Measurements from ENCODE around the gene ABHD17A.
A peak's percentile ranks its signal among the peaks of the same experiment; 100 is the strongest.

ABHD17A gene

DNA sequence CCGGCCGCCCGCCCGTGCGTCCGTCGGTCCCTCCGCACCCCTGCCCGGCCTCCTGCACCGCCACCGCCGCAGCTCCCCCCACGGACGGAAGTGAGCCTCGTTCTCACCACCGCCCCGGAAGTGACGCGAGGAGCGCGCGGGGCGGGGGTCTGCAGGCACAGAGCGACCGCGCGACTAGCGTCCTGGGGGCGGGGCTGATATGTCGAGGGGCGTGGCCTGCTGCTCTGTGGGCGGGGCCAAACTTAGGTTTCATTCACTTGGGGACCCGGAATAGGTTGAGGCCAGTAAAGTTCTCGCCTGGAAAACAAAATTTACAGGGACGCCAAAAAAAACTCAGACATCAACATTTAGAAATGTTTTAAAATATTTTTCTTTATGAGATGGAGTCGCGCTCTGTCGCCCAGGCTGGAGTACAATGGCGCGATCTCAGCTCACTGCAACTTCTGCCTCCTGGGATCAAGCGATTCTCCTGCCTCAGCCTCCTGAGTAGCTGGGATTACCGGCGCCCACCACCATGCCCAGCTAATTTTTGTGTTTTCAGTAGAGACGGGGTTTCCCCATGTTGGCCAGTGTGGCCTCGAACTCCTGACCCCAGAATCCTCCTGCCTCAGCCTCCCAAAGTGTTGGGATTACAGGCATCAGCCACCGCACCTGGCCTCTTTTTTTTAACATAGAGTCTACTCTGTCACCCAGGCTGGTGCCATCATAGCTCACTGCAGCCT, at the start of gene ABHD17A:
ABHD17A (minus strand) TSS at position 99 of the 722 bp plus-strand sequence. CDS start 3,930 bp downstream, outside the sequence.
- peak; percentile 55 for DNase-seq (ENCODE audit: low read depth, low spot score)

DNA sequence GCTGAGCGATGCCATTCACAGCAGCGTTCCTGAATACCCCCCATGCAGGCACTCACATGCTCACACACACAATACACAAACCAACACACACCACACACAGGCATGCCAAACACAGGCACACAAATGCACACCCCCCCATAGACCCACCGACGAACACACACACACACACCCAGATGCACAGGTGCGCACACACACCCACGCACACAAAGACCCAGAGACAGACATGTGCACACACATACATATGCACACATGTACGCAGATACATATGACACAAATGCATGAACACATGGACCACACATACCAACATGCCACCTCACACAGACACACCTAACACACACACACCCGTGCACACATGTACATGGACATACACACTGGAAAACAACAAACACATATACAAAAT, 48.6 kb upstream of the ABHD17A start:
- DNase-seq (ENCODE audit: low read depth, low spot score) = no peak

DNA sequence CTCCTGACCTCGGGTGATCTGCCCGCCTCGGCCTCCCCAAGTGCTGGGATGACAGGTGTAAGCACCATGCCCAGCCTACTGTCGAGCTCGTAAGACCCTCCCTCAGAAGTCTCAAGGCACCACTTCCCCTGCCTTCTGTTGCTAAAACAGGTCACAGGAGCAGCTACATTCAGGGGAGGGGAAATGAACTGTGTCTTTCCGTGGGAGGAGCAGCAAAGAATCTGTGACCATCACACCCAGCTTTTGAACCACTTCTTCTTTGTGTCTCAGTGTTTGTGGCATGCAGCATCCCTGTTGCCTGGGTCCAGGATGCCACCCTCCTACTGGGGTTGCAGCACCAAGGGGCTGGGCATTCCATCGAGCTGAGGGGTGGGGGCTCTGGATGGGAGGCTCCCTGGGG, 47.9 kb upstream of the ABHD17A start:
- no peak for DNase-seq (ENCODE audit: low read depth, low spot score)

DNA sequence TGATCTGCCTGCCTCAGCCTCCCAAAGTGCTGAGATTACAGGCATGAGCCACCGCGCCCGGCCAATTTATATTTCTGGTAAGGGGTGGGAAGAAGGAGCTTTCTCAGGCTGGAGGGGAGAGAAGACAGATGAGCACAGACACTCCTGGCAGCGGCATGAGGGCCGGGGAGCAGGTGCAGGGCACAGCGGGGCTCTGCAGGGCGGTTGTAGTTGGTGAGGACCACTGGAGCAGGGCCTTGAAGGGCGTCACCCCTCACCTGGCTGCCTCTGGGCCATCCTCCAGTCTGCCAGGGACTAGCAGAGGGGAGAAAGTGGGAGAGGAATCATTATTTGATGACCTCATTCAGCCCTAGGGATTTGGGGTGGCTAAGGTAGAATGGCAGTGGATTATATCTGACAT, 47.1 kb upstream of the ABHD17A start:
- no peak for DNase-seq (ENCODE audit: low read depth, low spot score)

DNA sequence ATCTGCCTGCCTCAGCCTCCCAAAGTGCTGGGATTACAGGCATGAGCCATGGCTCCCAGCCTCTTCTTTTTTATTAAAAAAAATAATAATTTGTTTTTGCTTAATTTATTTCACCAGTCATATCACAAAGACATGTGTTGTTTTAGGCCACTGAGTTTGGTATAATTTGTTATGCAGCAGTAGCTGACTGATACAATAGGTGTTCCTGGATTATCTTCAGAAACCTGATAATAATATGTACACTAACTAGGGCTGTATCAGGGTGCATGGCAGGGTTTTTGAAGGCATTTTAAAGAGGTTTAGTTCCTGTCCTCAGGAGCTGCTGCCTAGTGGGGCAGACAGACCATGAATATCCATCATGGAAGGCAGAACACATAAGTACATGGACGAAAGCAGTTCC, 46.1 kb upstream of the ABHD17A start:
- DNase-seq (ENCODE audit: low read depth, low spot score) = no peak

DNA sequence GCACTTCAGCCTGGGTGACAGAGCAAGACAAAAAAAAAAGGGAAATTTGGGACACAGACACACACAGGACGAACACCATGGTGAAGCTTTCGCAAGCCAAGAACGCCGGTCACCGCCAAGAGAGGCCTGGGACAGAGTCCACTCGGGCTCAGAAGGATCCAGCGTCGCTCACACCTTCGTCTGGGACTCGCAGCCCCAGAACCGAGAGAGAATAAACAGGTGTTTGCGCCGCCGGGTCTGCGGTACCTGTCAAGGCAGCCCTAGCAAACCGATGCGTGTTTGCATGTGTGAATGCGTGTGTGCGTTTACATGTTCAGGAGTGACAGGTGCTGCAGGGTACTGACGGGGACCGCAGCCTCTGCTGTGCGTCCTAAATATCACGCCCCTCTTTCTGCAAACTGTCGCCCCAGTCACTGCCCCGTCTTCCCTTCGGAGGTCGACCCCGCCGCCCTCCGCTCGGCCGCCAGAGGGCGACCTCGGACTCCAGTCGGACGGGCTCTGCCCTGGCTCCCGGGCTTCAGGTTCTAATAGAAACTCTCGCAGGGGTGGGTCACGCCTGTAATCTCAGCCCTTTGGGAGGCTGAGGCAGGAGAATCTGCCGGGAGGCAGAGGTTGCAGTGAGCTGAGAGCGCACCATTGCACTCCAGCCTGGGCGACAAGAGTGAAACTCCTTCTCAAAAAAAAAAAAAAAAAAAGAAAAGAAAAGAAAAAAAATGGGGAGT, 43.9 kb upstream of the ABHD17A start:
- no peak for DNase-seq (ENCODE audit: low read depth, low spot score)

DNA sequence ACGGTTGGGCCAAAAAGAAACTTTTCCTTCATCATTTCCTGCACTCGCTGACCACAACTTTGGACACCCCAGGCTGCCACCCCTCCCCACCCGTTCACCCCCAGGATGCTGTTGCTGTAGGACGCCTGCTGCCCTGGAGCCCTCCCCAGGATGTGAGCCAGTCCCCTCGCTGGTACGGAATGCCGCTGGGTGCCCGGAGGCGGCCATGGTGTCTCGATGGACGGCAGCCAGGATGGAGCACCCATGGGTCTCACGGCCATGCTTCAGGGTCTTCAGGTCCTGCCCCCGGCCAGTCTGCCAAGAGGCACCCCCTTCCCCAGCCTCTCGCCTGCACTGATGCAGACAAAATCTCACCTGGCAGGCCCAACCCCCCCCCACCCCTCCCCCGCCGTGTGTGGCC, 40.2 kb upstream of the ABHD17A start:
- no peak for DNase-seq (ENCODE audit: low read depth, low spot score)

DNA sequence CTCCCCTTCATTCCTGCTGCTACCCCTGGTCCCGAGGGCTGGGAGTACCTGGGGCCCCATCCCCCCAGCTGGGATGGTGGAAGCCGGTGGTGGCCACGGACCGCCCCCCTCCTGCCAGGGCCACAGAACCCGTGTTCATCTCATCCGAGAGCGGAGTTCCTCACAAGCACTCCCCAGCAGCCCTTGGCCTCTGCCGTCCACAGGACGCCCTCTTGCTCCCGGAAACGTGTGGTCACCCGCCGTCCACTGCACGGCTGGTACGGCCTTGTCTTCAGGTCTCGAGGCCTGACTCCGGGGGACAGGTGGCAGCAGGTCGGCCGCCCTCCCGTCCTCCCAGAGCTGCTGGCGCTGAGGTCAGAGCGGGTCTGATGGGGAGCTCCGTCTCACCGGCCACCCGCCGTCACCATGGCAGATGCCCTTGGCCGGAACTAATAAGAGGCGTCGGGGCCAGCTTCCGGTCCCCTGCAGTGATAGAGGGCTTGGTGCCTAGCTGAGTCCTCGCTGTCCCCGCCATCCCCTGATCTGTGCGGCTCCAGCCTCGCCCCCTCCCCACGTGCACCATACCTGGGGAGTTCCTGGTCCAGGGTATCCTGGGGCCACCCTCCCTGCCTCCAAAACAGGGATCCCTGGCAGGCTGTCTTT, 39.1 kb upstream of the ABHD17A start:
- DNase-seq (ENCODE audit: low read depth, low spot score) = no peak

DNA sequence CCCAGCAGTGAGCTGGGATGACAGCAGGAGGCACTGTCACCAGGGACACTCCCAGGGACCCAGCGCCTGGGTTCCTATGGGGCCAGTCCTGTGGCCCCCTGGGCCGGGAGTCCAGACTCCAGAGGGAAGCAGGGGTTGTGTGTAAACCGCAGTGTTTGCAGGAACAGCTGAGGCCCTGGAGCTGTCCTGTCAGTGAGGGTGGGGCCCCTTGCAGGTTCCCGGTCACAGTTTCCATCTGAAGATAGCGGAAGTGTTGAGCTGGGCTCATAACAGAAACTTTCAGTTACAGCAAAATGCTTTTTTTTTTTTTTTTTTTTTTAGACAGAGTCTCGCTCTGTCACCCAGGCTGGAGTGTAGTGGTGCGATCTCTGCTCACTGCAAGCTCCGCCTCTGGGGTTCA, 38.0 kb upstream of the ABHD17A start:
- DNase-seq (ENCODE audit: low read depth, low spot score) = no peak

DNA sequence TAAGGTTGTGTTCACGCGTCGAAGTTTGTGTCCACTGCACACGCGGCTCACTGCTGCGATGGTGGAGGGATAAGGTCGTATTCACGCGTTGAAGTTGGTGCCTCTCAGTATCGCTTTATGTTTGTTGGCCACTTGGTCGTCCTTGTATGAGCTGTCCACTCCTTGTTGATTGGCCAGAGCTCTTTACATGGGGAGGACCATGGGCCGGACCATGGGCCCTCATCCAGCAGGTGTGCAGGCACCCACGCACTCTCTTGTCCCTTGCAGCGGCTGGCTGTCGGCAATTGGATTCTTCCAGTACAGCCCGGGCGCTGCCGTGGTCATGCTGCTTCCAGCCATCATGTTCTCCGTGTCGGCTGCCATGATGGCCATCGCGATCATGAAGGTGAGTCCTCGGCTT, 37.5 kb upstream of the ABHD17A start:
- no peak for DNase-seq (ENCODE audit: low read depth, low spot score)

DNA sequence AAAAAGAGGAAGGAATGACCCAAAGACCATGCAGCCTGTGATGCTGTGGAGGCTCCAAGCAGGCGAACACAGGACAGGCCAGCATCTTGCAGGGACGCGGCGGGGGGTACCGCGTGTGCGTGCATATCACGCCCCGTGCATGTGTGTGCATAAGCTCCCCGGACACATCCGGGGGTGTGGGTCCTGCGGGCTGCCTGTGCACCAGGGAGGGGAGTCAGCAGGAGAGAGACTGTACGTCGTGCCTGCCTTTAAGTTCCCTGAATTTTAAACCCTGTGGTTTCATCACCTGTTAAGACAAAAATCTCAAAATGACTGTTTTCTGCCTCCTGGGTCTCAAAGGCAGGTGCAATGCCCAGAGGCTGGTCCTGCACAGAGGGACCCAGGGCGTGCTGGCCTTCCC, 36.5 kb upstream of the ABHD17A start:
- no peak for DNase-seq (ENCODE audit: low read depth, low spot score)

DNA sequence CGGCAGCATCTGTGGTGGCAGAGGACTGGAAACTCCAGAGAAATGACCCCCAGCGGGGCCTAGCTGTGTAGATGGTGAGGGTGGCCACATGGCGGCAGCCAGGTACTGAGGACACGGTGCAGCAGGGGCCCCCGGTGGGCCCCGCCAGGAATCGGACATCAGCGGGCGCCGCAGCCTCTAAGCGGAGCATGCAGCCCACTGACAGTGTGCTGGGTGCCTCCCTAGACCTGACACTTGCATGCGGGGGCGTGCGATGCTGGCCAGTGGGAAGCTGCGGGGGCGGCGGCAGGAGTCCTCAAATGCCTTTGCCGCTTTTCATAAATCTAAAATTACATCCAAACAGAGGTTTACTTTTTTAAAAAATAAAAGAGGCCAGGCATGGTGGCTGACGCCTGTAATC, 36.0 kb upstream of the ABHD17A start:
- no peak for DNase-seq (ENCODE audit: low read depth, low spot score)

DNA sequence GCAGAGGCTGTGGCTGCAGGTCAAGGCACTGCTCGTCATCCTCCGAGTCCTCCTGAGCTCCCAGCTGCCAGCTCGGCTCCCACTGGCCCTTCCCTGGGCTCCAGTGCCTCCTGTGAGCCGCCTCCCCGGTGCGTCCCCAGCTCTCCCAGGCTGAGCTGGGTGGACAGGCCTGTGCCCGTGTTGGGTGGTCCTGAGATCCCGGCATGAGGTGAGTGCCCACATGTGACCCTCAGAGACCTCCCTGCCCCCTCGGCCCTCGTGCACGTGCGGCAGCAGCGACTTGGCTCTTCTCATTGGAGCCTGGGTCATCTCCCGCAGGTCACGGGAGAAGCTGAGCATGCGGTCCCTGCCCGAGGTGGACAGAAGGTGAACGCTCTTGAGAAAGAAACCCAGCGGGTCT, 35.3 kb upstream of the ABHD17A start:
- DNase-seq (ENCODE audit: low read depth, low spot score) = no peak

DNA sequence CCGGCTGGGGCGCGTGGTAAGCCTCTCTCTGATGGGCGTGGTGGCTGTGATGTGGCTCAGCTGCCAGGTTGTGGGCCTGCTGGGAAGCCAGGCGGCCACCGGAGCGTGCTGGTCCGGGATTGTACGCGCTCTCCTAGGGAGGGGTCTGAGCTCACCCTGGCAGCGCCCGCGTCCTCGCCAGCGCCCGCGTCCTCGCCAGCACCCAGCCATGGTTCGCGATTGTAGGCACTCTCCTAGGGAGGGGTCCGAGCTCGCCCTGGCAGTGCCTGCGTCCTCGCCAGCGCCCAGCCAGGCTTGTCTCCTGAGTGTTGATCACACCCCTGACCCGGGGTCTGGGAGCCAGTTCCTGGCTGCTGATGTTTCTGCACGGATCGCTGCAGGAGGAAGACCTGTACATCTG, 33.7 kb upstream of the ABHD17A start:
- no peak for DNase-seq (ENCODE audit: low read depth, low spot score)

DNA sequence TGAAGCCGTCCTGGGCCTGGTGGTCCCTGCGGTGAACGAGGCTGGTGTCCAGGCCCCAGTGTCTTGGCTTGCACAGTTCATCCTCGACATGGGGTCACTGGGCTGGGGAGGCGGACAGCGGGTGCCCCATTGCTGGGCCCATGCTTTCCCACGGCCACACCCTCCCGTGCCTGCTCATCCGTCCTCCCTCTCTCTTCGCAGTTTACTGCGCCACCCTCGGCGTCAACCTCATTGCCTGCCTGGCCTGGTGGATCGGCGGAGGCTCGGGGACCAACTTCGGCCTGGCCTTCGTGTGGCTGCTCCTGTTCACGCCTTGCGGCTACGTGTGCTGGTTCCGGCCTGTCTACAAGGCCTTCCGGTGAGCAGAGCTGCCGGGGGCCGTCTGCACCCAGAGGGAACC, 32.6 kb upstream of the ABHD17A start:
- no peak for DNase-seq (ENCODE audit: low read depth, low spot score)

DNA sequence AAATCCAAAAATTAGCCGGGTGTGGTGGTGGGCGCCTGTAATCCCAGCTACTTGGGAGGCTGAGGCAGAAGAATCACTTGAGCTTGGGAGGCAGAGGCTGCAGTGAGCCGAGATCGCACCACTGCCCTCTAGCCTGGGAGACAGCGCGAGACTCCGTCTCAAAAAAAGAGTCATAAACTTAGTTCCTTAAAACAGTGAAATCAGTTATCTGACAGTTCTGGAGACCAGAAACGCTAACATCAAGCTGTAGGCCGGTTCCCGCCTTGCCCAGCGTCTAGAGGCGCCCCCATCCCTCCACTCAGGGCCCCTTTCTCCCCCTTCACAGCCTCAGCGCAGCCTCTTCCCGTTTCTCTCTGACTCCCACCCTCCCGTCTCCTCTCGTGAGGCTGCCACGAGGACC, 31.9 kb upstream of the ABHD17A start:
- DNase-seq (ENCODE audit: low read depth, low spot score) = no peak

DNA sequence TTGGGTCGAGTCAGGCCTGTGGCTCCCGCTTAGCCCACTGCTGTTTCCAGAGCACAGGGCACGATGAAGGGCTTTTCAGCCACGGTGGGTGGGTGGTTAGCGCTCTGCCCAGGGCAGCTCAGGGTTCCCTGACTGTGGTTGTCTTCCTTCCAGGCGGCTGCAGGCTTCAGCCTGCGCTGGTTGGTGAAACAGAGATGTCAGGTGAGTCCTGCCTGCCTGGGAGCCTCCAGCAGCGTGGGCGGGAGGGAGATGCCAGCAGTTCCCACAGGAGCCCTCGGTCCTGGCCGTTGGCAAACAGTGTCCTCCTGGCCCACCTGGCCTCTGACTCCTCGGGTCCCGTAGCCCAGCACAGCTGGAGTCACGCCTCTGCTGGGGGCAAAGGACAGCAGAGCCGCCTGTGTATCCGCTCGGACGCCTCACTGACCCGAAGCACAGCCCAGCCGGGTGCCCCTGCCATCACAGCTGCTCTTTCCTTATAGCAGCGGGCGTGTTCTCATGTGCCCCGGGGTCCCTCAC, 29.6 kb upstream of the ABHD17A start:
- DNase-seq (ENCODE audit: low read depth, low spot score) = no peak

DNA sequence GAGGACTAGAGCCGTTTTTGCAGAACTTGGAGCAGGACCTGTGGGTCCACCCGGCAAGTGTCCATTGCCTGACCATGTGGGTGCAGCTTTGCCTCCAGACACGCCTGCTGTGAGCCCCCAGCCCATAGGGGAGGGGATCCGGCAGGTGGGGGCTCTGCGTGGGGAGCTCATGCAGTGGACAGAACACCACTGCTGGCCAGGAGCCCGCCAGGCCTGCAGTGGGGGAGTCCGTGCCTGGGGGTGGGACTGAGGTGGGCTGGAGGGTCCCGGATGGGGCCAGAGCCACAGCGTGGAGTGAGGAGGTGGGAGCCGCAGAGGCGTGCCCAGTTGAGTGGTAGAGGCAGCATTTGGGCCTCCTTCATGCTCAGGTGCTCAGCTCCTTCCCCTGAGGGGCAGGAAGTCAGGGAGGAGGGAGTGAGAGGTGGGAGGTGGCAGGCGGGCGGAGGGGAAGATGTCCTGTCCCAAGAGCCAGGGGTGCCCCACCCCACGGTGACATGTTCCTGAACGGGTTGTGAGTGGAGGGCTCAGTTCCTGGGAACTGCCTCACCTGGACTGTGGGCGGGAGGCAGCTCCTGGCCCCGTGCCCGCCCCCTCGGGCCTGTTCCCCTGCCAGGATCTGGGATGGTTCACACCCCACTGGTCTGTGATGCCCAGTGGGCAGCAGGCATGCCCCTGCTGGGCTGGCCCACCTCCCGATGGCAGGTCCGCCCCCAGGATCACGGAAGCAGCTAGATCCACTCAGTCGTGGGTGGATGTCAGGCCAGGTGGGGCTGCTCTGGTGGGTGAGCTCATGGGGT, 28.7 kb upstream of the ABHD17A start:
- no peak for DNase-seq (ENCODE audit: low read depth, low spot score)

DNA sequence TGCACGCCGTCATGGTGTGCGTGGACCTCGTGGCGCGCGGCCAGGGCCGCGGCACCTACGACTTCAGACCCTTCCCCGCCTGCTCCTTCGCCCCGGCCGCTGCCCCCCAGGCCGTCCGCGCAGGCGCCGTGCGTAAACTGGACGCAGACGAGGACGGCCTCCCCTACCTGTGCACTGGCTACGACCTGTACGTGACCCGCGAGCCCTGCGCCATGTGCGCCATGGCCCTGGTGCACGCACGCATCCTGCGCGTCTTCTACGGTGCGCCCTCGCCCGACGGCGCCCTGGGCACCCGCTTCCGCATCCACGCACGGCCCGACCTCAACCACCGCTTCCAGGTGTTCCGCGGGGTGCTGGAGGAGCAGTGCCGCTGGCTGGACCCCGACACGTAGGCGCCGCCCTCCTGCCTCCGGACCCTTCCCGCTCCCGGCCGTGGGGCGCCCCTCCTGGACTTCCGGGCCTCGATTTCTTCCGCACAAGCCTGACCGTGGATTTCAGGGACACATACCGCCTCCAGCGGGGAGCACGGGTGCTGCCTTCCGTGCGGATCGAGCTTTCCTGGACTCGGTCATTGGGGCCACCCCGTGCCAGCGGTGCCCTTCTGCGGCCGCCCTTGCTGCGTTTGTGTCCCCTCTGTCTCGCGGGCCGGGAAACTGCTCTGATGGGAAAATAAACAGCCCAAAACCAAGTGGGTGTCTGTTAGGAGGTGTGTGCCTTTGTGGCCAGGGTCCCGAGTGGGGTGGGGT, 27.6 kb upstream of the ABHD17A start:
- DNase-seq (ENCODE audit: low read depth, low spot score) = no peak

DNA sequence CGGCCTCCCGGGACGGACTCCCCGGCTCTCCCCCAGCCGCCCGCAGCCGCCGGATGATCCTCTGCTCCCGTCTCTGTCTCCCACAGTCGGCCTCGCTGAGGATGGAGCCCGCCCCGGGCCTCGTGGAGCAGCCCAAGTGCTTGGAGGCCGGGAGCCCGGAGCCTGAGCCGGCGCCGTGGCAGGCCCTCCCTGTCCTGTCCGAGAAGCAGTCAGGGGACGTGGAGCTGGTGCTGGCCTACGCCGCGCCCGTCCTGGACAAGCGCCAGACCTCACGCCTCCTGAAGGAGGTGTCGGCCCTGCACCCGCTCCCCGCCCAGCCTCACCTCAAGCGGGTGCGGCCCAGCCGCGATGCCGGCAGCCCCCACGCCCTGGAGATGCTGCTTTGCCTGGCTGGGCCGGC, 26.7 kb upstream of the ABHD17A start:
- DNase-seq (ENCODE audit: low read depth, low spot score) = no peak

DNA sequence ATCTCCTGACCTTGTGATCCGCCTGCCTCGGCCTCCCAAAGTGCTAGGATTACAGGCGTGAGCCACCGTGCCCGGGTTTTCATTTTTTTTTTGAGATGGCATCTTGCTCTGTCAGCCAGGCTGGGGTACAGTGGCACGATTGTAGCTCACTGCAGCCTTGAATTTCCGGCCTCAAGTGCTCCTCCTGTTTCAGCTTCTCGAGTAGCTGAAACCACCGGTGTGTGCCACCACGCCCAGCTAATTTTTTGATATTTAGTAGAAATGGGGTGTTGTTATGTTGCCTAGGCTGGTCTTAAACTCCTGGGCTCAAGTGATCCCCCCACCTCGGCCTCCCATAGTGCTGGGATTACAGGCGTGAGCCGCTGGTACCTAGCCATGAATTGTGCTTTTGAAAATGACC, 25.8 kb upstream of the ABHD17A start:
- no peak for DNase-seq (ENCODE audit: low read depth, low spot score)
